Epidermal melanocyte (primary cell): Measurements from ENCODE around the gene RAB40A.

Experiments
- DNase-seq: peaks from one replicate; pipeline ENCODE4 v3.0.0; 2011; ENCODE audit warnings: low spot score; ENCODE audit not compliant: insufficient read length

RAB40A gene

GRCh38 chrX:103519389-103519788 lies at the start of gene RAB40A:
Gene RAB40A, minus strand, starts transcription at chrX:103519489. Its CDS starts 18,733 bp downstream, at chrX:103500756.
- no peak for DNase-seq

GRCh38 chrX:103565752-103566151 lies 46.5 kb upstream of the RAB40A start:
- DNase-seq, result no peak

GRCh38 chrX:103565197-103565596 lies 45.9 kb upstream of the RAB40A start:
- DNase-seq, result no peak

GRCh38 chrX:103562801-103563200 lies 43.5 kb upstream of the RAB40A start:
- DNase-seq, result no peak

- DNase-seq, result no peak
Measured at GRCh38 chrX:103560256-103560655, 41.0 kb upstream of the RAB40A start.

- no peak for DNase-seq
Measured at GRCh38 chrX:103556963-103557612, 37.8 kb upstream of the RAB40A start.

- DNase-seq, result peak; percentile 17
Measured at GRCh38 chrX:103554687-103555424, 35.6 kb upstream of the RAB40A start.

- DNase-seq, result no peak
Measured at GRCh38 chrX:103552236-103552635, 32.9 kb upstream of the RAB40A start.

- no peak for DNase-seq
Measured at GRCh38 chrX:103550415-103551051, 31.2 kb upstream of the RAB40A start.

GRCh38 chrX:103549916-103550315 lies 30.6 kb upstream of the RAB40A start:
- no peak for DNase-seq

- DNase-seq, result no peak
Measured at GRCh38 chrX:103540145-103540544, 20.9 kb upstream of the RAB40A start.

GRCh38 chrX:103539695-103540094 lies 20.4 kb upstream of the RAB40A start:
- no peak for DNase-seq

- DNase-seq, result no peak
Measured at GRCh38 chrX:103538728-103539127, 19.4 kb upstream of the RAB40A start.

- DNase-seq, result no peak
Measured at GRCh38 chrX:103537871-103538387, 18.6 kb upstream of the RAB40A start.

- no peak for DNase-seq
Measured at GRCh38 chrX:103536732-103537131, 17.4 kb upstream of the RAB40A start.

GRCh38 chrX:103536071-103536470 lies 16.8 kb upstream of the RAB40A start:
- no peak for DNase-seq

- no peak for DNase-seq
Measured at GRCh38 chrX:103535206-103535605, 15.9 kb upstream of the RAB40A start.

GRCh38 chrX:103533511-103534216 lies 14.4 kb upstream of the RAB40A start:
- DNase-seq, result no peak

GRCh38 chrX:103531002-103531401 lies 11.7 kb upstream of the RAB40A start:
- no peak for DNase-seq

GRCh38 chrX:103530545-103530944 lies 11.3 kb upstream of the RAB40A start:
- no peak for DNase-seq

GRCh38 chrX:103529550-103529949 lies 10.3 kb upstream of the RAB40A start:
- no peak for DNase-seq

- no peak for DNase-seq
Measured at GRCh38 chrX:103524747-103525146, 5.5 kb upstream of the RAB40A start.
